K562 (cell line): ENCODE measurements around the gene SRGAP3. TPM values are rescaled to one million over a fixed set of nuclear protein-coding genes. Genes with fewer than 3 reads are reported as not detected.

ENCODE experiments used
- ATAC-seq: fragments of 200-7000 bp; cut with Tn5 transposase; 3 replicates; pipeline ENCODE4 v1.9.1; 2020; ENCODE audit warnings: moderate library complexity
- BruUV-seq: library from RNA; stranded (reverse); fragments of 400-500 nt; replicated peaks from 2 replicates; lab custom pipeline; 2021; lab: Mats Ljungman, UMichigan
- CTCF ChIA-PET: fragments of 300-600 bp; formaldehyde crosslinking; extraction: SDS; loops from one replicate; lab custom pipeline; 2021; ENCODE audit warnings: low intra/inter-chr PET ratio; lab: Yijun Ruan, JAX
- POLR2A ChIA-PET: fragments of 300-600, 350-650 bp; sonication (Branson Sonifier 250); formaldehyde crosslinking; extraction: SDS; loops from one replicate; lab custom pipeline; 2021; ENCODE audit warnings: antibody characterized with exemption, inconsistent platforms; lab: Yijun Ruan, JAX
- DNase-seq, 4 experiments: peaks; one replicate each; pipeline versions ENCODE4 v3.0.0 to v3.0.0-alpha.2; 2011 to 2018; ENCODE audit warnings: low spot score in 3 of 4, mixed read lengths in 3 of 4; ENCODE audit errors: extremely low read depth in 1 of 4
- FAIRE-seq: peaks from 2 replicates; lab custom pipeline; 2011; peaks lifted over from hg19 to GRCh38; lab: Jason Lieb, UNC
- H2AFZ ChIP-seq: 2 replicates; pipeline ENCODE4 v1.6.0; 2011; ENCODE audit warnings: low read depth, low read length, control low read depth, inconsistent platforms
- H3K27ac ChIP-seq: fragments of 200-600 bp; 3 replicates; pipeline ENCODE4 v1.8.0; 2011; ENCODE audit warnings: low read depth, mild to moderate bottlenecking, control low read depth, inconsistent platforms, low read length, moderate library complexity, mixed read lengths; ENCODE audit errors: extremely low read depth
- H3K27me3 ChIP-seq, 2 experiments: fragments of 300-600 bp in 1 of 2; 2 replicates in 1 of 2; 3 replicates in 1 of 2; pipeline versions ENCODE4 v1.6.0 to v1.8.0; 2011; ENCODE audit warnings: inconsistent platforms in 2 of 2, low read length in 2 of 2, mild to moderate bottlenecking in 1 of 2, mixed read lengths in 1 of 2, moderate library complexity in 1 of 2; ENCODE audit not compliant: control insufficient read depth in 2 of 2, insufficient read depth in 2 of 2
- H3K36me3 ChIP-seq: fragments of 300-600 bp; 3 replicates; pipeline ENCODE4 v1.8.0; 2011; ENCODE audit warnings: mild to moderate bottlenecking, low read length, inconsistent platforms; ENCODE audit not compliant: control insufficient read depth, insufficient read depth
- H3K4me1 ChIP-seq, 2 experiments: fragments of 200-600 bp in 1 of 2; replicated peaks in 1 of 2; 2 replicates in 1 of 2; 3 replicates in 1 of 2; pipeline versions ENCODE4 v1.5.1 to v1.8.0; 2011; ENCODE audit warnings: inconsistent platforms in 2 of 2, low read length in 2 of 2, mild to moderate bottlenecking in 1 of 2, mixed read lengths in 1 of 2, moderate library complexity in 1 of 2; ENCODE audit not compliant: control insufficient read depth in 2 of 2, insufficient read depth in 2 of 2
- H3K4me2 ChIP-seq: 2 replicates; pipeline ENCODE4 v1.6.1; 2011; ENCODE audit warnings: low read length, control low read depth, inconsistent platforms, mixed read lengths; ENCODE audit not compliant: insufficient read depth
- H3K4me3 ChIP-seq: fragments of 200-600 bp; sonication (generic), shearing (Covaris generic); 2 replicates; pipeline ENCODE4 v1.5.1; 2016; ENCODE audit warnings: control low read depth, inconsistent platforms
- H3K79me2 ChIP-seq: fragments of 200-600 bp; 3 replicates; pipeline ENCODE4 v1.8.0; 2011; ENCODE audit warnings: low read length, inconsistent platforms; ENCODE audit not compliant: control insufficient read depth, insufficient read depth
- H3K9ac ChIP-seq, 2 experiments: 2 replicates each; pipeline versions ENCODE4 v1.6.0 to v1.6.1; 2011; ENCODE audit warnings: low read depth in 2 of 2, low read length in 2 of 2, control low read depth in 1 of 2, inconsistent platforms in 1 of 2, mild to moderate bottlenecking in 1 of 2, mixed read lengths in 1 of 2; ENCODE audit not compliant: insufficient read depth in 1 of 2
- H3K9me1 ChIP-seq: one replicate; pipeline ENCODE4 v1.6.0; 2011; ENCODE audit warnings: inconsistent platforms, mild to moderate bottlenecking, low read length, moderate library complexity; ENCODE audit not compliant: control insufficient read depth, insufficient read depth
- H3K9me3 ChIP-seq: replicated peaks from 2 replicates; pipeline ENCODE4 v1.5.1; 2011; ENCODE audit warnings: low read depth, low read length, inconsistent platforms; ENCODE audit not compliant: control insufficient read depth, insufficient read depth
- H4K20me1 ChIP-seq: replicated peaks from 2 replicates; pipeline ENCODE4 v1.6.1; 2011; ENCODE audit warnings: low read length, inconsistent platforms, mixed read lengths; ENCODE audit not compliant: control insufficient read depth, insufficient read depth
- BRF2 ChIP-seq: IDR thresholded peaks from 3 replicates; pipeline ENCODE4 v1.6.1; 2011; ENCODE audit warnings: borderline replicate concordance, mild to moderate bottlenecking; ENCODE audit not compliant: insufficient read length, insufficient read depth
- YBX1 ChIP-seq: fragments of 450-650 bp; IDR thresholded peaks from 2 replicates; pipeline ENCODE4 v1.7.1; 2016; ENCODE audit warnings: mild to moderate bottlenecking
- ZBTB1 ChIP-seq: sonication (generic); formaldehyde crosslinking; IDR thresholded peaks from 2 replicates; pipeline ENCODE4 v1.8.1; 2023; ENCODE audit warnings: missing genetic modification reagents, low read depth, mild to moderate bottlenecking, borderline replicate concordance
- ZNF23 ChIP-seq: fragments of 250-450 bp; sonication (Bioruptor Pico); IDR thresholded peaks from 2 replicates; pipeline ENCODE4 v1.4.0; 2020; ENCODE audit warnings: mild to moderate bottlenecking
- WGBS: fragments of 100-300 bp; shearing (Covaris generic); methylation state at CpG from one replicate; pipeline ENCODE4 v1.1.6; 2016; ENCODE audit warnings: low coverage, mixed read lengths; ENCODE audit not compliant: insufficient coverage; ENCODE audit errors: missing lambda C conversion rate; 5-methylcytosine and 5-hydroxymethylcytosine counted together
- in situ Hi-C: fragments of 300-500 bp; cut with MboI; formaldehyde crosslinking; loops from 4 replicates; pipeline ENCODE4 v1.15.0; 2018; ENCODE audit warnings: inconsistent platforms, mixed read lengths
- intact Hi-C: fragments of 100-400 bp; cut with micrococcal nuclease; formaldehyde crosslinking; loops from 2 replicates; pipeline ENCODE4 v1.14.2; 2022
- polyA plus RNA-seq, 8 experiments: library from polyadenylated mRNA; depleted of rRNA in 4 of 8; stranded (reverse) in 5 of 8; unstranded in 3 of 8; fragments of >200 nt; fragmentation: Nextera tagmentation in 2 of 8; fragmentation: Illumina TruSeq in 1 of 8; extraction: Ambion mirVana in 2 of 8; extraction: Trizol in 1 of 8; gene quantifications; 2 replicates each; pipeline versions ENCODE4 v1.2.1 to v1.2.3, GENCODE V29; 2011 to 2014; ENCODE audit warnings: inconsistent platforms in 1 of 8, missing spikeins in 1 of 8
- total RNA-seq, 7 experiments: library from RNA; depleted of rRNA in 6 of 7; stranded (reverse); fragments of >200 nt in 6 of 7; fragmentation: Illumina TruSeq in 2 of 7; extraction: Trizol in 2 of 7; gene quantifications; 2 replicates each; pipeline versions ENCODE4 v1.2.1 to v1.2.3, GENCODE V29; 2011 to 2021; ENCODE audit warnings: low replicate concordance in 1 of 7

Gene SRGAP3
- total and polyA plus RNA-seq, 9 of the 15 experiments (the other 6 are each of a cell fraction or from before 2014, with no cell fraction given): 0.11 to 0.85 (median 0.35) TPM; not detected in 2

GRCh38 chr3:9218514-9218846 lies 31.0 kb downstream of the SRGAP3 start:
- Histone ChIP-seq H3K9me1 (no peaks in the 10 kb centered on the region), H3K4me2 (no peak overlapping the region), H4K20me1 (0 out of 2 replicates have a peak, but pooled peaks cover 6% of the 10 kb centered on the region), H2AFZ (no peak overlapping the region), H3K9ac (no peak overlapping the region), H3K9me3 (no peaks in the 10 kb centered on the region), H3K27ac (no peak overlapping the region), H3K79me2 (no peaks in the 10 kb centered on the region), H3K27me3 (peaks cover 32 to 51% of the 10 kb centered on the region in 2 experiments), H3K4me3 (no peak overlapping the region), H3K36me3 (no peaks in the 10 kb centered on the region), H3K4me1 (no peaks in the 10 kb centered on the region)
- TF ChIP-seq BRF2 (no peak), ZNF23 (no peak), YBX1 (no peak), ZBTB1 (CRISPR knock-in tag) (no peak)
- FAIRE-seq (no peak), DNase-seq (no peak), ATAC-seq (no peak)
- 1% methylated on average over 3 of the region's 3 CpGs for WGBS
- POLR2A ChIA-PET: no interaction called here
- BruUV-seq: no TSS peak
- intact Hi-C loops (no loop called here), in situ Hi-C loops (no loop called here)
- CTCF ChIA-PET: no interaction called here
